ENCODE measurements around the gene MAPKAP1.

Gene MAPKAP1

DNA sequence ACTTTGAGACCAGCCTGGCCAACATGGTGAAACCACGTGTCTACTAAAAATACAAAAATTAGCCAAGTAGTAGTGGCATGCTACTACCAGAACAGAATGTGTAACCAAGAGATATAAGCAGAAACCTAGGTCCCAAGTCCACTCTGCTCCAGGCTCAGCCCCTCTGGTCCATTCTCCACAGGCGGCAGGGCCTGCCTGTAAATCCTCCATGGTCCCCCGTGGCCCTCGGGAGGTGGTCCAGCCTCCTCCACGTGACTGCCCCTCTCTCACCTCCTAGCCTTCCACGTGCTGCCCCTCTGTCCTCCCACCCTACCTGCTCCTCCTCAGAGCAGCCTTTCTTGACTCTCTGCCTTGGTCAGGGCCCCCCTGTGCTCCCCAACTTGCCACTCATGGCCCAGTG is 318.0 kb downstream of the MAPKAP1 start:
- no peaks in the 10 kb centered on the region for H3K9me3 ChIP-seq (ENCODE audit: control insufficient read depth in 1 of 2, low read length in 2 of 2)
- H3K4me3 ChIP-seq (ENCODE audit: low read depth in 1 of 2, low read length in 2 of 2) = no peak overlapping the region
- no peaks in the 10 kb centered on the region for H3K4me1 ChIP-seq (ENCODE audit: control insufficient read depth in 1 of 2, insufficient read depth in 2 of 2, low read length in 2 of 2)
- H3K27ac ChIP-seq (ENCODE audit: low read depth, low read length) = no peak overlapping the region
- no peak overlapping the region for H3K9ac ChIP-seq (ENCODE audit: low read depth in 1 of 2, low read length in 2 of 2)
- no peaks in the 10 kb centered on the region for H3K36me3 ChIP-seq (ENCODE audit: control insufficient read depth in 1 of 2, insufficient read depth in 2 of 2, low read length in 2 of 2)
- H3K27me3 ChIP-seq (ENCODE audit: control insufficient read depth in 1 of 2, insufficient read depth in 2 of 2, low read length in 2 of 2) = no peaks in the 10 kb centered on the region

DNA sequence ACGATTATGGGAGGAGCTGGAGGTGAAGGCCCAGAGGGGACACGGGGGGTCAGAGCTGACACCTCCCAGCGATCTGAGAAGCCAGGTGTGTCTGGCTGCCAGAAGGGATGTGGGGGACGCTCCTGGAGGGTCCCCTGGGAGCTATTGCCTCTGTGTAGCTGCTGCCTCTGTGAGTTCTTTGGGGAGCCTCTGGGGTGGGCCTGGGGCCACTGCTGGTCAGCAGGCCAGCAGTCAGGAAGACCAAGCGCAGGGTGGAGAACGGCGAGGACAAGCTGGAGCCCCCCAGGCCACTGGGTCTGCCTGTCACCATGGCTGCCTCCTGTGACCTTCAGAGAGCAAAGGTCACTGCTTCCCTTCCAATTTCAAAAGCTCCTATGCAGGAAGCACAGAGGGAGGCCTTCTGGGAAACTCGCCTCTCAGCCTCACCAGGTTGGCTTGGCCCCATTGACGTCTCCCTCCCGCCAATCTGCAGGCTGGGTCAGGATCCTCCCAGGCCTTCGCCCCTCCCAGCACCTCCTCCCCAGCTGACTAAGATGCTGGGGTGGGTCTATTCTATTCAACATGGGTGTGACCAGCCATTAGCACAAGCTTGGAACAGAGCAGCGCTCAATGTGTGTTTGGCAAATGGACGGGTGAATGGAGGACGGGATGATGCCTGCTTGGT is 319.0 kb downstream of the MAPKAP1 start:
- Histone ChIP-seq H3K27ac (ENCODE audit: low read depth, low read length) (no peak overlapping the region), H3K9me3 (ENCODE audit: control insufficient read depth in 1 of 2, low read length in 2 of 2) (no peaks in the 10 kb centered on the region), H3K4me1 (ENCODE audit: control insufficient read depth in 1 of 2, insufficient read depth in 2 of 2, low read length in 2 of 2) (no peaks in the 10 kb centered on the region), H3K9ac (ENCODE audit: low read depth in 1 of 2, low read length in 2 of 2) (no peak overlapping the region), H3K36me3 (ENCODE audit: control insufficient read depth in 1 of 2, insufficient read depth in 2 of 2, low read length in 2 of 2) (no peaks in the 10 kb centered on the region), H3K27me3 (ENCODE audit: control insufficient read depth in 1 of 2, insufficient read depth in 2 of 2, low read length in 2 of 2) (no peaks in the 10 kb centered on the region), H3K4me3 (ENCODE audit: low read depth in 1 of 2, low read length in 2 of 2) (no peak overlapping the region)

Measured in duodenal mucosa (tissue), 2 donors.